ENCODE results near the gene GRK5.
"Not testable (repeated sequence)": the region's sequence is repeated elsewhere in the genome, so short reads cannot be mapped to it uniquely, and the experiment has no call there.

The GRK5 gene

DNA sequence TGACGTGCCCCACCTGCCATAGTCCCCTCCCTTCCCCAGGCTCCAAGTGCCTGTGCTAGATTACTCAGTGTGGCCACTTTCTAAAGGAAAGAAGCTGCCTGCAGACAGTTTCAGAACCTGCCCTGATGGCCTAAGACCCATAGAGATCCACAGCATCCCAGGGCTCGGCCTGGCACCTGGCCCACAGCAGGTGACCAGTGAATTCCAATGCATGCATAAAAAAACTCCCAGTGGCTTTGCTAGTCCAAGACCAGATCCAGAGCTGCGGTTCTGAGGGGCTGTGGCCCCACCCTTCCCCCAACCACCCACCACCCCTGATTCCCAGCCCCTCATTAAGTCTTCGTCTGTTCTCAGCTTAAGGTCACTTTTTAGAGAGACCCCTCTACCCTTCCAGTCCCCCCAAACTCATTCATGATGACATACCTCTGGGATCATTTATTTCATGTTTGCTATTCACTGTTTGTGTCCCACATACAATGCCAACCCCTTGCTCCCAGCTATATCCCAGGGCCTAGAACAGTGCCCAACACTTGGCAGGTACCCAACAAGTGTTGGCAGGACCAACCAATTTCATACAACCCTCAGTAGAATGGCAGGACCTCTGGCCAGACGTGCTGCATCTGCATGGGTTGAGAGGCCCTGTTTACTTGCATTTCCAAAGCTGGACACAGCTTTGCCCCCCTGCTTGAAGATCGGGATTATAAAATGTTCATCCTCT, 217.0 kb downstream of the GRK5 start:
- H3K4me1 Mint-ChIP-seq (ENCODE audit: low read depth) = no peaks in the 10 kb centered on the region
- no peaks in the 10 kb centered on the region for H3K27me3 Mint-ChIP-seq
- intact Hi-C loops (cut with micrococcal nuclease) = no loop called here
- no peak overlapping the region for H3K27ac Mint-ChIP-seq
- H3K4me3 Mint-ChIP-seq = no peak overlapping the region
- H3K9me3 Mint-ChIP-seq = no peaks in the 10 kb centered on the region
- no peaks in the 10 kb centered on the region for H3K36me3 Mint-ChIP-seq (ENCODE audit: low read depth)

DNA sequence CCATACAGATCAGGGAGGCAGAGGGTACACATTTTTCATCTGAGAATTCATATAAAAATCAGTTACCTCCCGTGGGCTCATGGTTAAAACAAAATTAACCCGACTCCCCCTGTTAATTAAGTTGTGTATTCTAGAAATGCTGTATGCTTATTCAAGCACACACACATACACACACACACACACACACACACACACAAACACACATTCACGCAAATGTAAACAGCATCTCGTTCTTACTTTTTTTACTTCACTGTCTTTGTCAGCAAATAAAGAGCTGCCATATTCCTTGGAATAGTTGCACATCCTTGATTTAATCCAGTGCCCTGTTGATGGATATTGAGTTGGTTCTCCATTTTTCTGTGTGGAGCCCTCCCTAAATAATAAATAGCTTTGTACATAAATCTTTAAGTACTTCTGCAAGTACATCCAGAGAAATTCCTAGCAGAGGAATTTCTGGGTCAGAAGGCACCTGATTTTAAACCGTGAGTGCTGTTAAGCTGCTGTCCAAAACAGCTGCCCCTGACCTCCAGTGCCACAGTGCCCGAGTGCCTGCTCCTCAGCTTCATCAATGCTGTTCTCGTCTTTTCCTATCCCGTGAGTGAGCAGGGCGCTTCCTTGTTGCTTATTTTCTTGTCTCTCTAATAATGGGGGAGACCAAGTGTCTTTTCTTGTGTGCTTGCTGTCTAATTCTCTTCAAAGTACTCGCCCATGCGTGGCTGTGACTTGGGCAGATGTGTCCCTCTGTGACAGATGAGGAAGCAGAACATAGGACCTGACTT, 217.9 kb downstream of the GRK5 start:
- no peaks in the 10 kb centered on the region for H3K27me3 Mint-ChIP-seq
- no peaks in the 10 kb centered on the region for H3K36me3 Mint-ChIP-seq (ENCODE audit: low read depth)
- no peak overlapping the region for H3K27ac Mint-ChIP-seq
- H3K4me1 Mint-ChIP-seq (ENCODE audit: low read depth) = no peaks in the 10 kb centered on the region
- H3K4me3 Mint-ChIP-seq = no peak overlapping the region
- intact Hi-C loops (cut with micrococcal nuclease) = no loop called here
- no peaks in the 10 kb centered on the region for H3K9me3 Mint-ChIP-seq

DNA sequence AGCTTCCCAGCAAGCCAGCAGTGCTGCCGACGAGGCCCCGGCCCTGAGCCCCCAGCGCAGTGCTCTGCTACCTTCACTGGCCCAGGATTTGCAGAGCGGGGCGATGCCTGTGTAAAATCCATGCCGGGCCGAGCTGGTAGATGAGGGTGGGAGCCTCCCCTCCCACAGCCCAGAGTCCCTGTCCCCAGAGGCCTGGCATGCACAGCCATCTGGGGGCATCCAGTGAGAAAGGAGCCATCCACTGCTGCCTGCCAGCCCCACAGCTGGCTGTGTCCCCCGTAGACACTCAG, 218.5 kb downstream of the GRK5 start:
- intact Hi-C loops (cut with micrococcal nuclease) = no loop called here
- Mint-ChIP-seq H3K4me3 (no peak overlapping the region), H3K27me3 (no peaks in the 10 kb centered on the region), H3K36me3 (ENCODE audit: low read depth) (no peaks in the 10 kb centered on the region), H3K9me3 (no peaks in the 10 kb centered on the region), H3K4me1 (ENCODE audit: low read depth) (no peaks in the 10 kb centered on the region), H3K27ac (no peak overlapping the region)

DNA sequence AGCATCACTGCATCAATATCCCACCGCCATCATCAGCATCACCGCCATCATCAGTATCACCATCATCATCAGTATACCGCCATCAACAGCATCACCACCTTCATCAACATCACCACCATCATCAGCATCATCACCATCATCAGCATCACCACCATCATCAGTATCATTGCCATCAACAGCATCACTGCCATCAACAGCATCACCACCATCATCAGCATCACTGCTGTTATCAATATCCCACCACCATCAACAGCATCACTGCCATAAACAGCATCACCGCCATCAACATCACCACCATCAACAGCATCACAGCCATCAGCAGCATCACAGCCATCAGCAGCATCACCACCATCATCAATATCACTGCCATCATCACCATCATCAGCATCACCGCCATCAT, 219.3 kb downstream of the GRK5 start:
- intact Hi-C loops (cut with micrococcal nuclease) = no loop called here
- Mint-ChIP-seq H3K4me3 (no peak overlapping the region), H3K9me3 (no peaks in the 10 kb centered on the region)

DNA sequence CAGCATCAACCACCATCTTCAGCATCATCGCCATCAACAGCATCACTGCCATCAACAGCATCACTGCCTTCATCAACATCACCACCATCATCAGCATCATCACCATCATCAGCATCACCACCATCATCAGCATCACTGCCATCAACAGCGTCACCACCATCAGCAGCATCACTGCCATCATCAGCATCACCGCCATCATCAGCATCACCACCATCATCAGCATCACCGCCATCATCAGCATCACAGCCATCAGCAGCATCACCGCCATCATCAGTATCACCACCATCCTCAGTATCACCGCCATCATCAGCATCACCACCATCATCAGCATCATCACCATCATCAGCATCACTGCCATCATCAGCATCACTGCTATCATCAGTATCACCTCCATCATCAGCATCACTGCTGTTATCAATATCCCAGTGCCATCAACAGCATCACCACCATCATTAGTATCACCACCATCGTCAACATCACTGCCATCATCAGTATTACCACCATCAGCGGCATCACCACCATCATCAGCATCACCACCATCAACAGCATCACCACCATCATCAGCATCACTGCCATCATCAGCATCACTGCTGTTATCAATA, 220.0 kb downstream of the GRK5 start:
- H3K36me3 Mint-ChIP-seq (ENCODE audit: low read depth) = no peaks in the 10 kb centered on the region
- intact Hi-C loops (cut with micrococcal nuclease) = no loop called here
- H3K9me3 Mint-ChIP-seq = no peaks in the 10 kb centered on the region
- H3K27me3 Mint-ChIP-seq = no peaks in the 10 kb centered on the region
- H3K4me3 Mint-ChIP-seq = no peak overlapping the region
- no peaks in the 10 kb centered on the region for H3K4me1 Mint-ChIP-seq (ENCODE audit: low read depth)
- no peak overlapping the region for H3K27ac Mint-ChIP-seq

More for the DNA sequence above, 219.3 kb downstream of the GRK5 start:
- H3K27ac Mint-ChIP-seq = no peak overlapping the region
- H3K36me3 Mint-ChIP-seq (ENCODE audit: low read depth) = no peaks in the 10 kb centered on the region
- H3K4me1 Mint-ChIP-seq (ENCODE audit: low read depth) = no peaks in the 10 kb centered on the region
- no peaks in the 10 kb centered on the region for H3K27me3 Mint-ChIP-seq

DNA sequence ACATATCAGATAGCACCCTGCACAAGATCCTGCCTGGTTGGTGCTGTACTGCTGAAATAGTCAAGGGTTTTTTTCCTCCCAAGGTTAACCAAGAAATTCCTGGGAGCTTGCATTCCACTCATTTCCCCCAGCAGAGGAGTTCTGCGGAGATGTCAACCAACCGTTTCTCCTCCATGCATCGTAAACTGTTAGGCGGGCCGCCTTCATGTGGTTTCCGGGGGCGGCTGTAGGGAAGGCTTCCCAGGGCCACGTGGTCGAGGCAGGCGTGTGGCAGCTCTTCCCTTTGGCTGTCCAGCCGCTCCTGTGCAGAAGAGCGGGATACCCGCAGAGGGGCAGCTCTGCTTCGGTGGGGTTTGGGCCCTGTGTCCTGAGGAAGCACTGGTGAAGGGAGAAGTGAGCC, 221.4 kb downstream of the GRK5 start:
- Mint-ChIP-seq H3K27me3 (no peaks in the 10 kb centered on the region), H3K4me3 (no peak overlapping the region), H3K4me1 (ENCODE audit: low read depth) (no peaks in the 10 kb centered on the region), H3K27ac (no peak overlapping the region), H3K9me3 (peaks cover 7% of the 10 kb centered on the region), H3K36me3 (ENCODE audit: low read depth) (no peaks in the 10 kb centered on the region)
- intact Hi-C loops (cut with micrococcal nuclease) = no loop called here

DNA sequence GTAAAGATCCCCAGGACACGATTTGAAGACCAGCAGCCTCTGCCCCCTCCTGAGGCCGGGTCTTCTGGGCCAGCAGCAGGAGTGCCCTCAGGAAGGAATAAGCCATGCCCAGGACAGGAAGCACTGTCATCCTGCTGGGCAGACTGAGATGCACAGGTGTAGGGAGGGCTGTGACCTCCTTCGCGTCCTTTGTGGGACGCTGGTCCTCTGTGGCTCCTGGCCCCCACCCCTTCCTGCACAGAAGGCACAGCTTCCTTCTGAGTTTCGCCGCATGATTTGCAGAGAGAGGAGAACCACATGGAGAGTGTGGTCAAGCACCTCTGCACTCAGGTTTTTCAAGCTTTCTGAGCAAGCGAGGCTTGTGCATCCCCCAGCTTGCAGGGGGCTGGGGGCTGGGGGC, 222.4 kb downstream of the GRK5 start:
- Mint-ChIP-seq H3K27me3 (no peaks in the 10 kb centered on the region), H3K27ac (no peak overlapping the region), H3K9me3 (peaks cover 17% of the 10 kb centered on the region), H3K4me3 (no peak overlapping the region), H3K4me1 (ENCODE audit: low read depth) (no peaks in the 10 kb centered on the region), H3K36me3 (ENCODE audit: low read depth) (no peaks in the 10 kb centered on the region)
- intact Hi-C loops (cut with micrococcal nuclease) = no loop called here

DNA sequence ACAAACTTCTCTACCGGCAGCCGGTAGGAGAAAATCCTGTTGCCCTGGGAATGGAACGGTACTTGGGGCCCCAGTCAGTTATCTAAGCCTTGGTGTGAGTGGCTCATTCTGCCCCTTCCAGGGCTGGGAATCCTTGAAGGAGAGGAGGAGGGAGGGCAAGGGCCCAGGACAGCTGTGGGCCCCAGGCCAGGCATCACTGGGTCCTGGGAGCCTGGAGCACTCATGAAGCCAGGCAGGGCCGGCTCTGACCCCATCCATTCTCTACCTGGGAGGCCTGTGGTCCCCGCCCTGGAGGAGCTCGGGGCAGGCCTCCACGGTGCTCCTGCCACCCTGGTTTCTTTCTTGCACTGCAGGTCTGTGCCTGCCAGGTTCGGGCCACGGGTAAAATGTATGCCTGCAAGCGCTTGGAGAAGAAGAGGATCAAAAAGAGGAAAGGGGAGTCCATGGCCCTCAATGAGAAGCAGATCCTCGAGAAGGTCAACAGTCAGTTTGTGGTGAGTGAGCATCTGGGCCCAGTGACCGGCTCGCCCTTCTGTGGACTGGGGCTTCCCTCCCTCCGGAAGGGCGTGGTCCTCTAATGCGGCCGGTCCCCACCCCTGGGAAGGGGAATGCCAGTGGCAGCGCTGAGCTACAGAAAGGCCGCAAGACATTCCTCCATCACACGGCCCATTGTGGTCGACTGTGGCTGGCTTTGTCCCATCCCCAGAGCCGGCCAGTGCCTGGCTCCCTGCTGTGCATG, 223.8 kb downstream of the GRK5 start:
- H3K27ac Mint-ChIP-seq = no peak overlapping the region
- H3K9me3 Mint-ChIP-seq = peaks cover 28% of the 10 kb centered on the region
- peaks cover 9% of the 10 kb centered on the region for H3K36me3 Mint-ChIP-seq (ENCODE audit: low read depth)
- intact Hi-C loops (cut with micrococcal nuclease) = no loop called here
- H3K4me3 Mint-ChIP-seq = no peak overlapping the region
- H3K27me3 Mint-ChIP-seq = no peaks in the 10 kb centered on the region
- H3K4me1 Mint-ChIP-seq (ENCODE audit: low read depth) = no peaks in the 10 kb centered on the region

DNA sequence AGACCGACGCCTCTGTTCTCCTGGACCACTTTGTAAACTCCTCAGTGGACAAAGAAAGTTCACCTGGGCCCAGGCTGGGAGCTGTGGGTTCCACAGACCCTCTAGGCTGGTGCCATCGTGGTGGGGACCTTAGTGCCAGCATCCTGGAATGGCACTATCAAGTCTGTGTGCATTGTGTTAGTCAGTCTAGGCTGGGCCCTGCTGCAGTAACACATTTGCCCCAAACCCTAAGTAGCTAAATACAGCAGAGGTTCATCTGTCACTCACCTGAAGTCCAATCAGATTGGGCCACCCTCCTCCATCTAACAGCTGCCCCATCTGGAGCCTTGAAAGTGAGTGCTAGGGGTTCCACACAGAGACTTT, 224.4 kb downstream of the GRK5 start:
- Mint-ChIP-seq H3K36me3 (ENCODE audit: low read depth) (peaks cover 9% of the 10 kb centered on the region), H3K4me3 (no peak overlapping the region), H3K4me1 (ENCODE audit: low read depth) (no peaks in the 10 kb centered on the region), H3K27me3 (no peaks in the 10 kb centered on the region), H3K27ac (no peak overlapping the region), H3K9me3 (peaks cover 28% of the 10 kb centered on the region)
- intact Hi-C loops (cut with micrococcal nuclease) = no loop called here

DNA sequence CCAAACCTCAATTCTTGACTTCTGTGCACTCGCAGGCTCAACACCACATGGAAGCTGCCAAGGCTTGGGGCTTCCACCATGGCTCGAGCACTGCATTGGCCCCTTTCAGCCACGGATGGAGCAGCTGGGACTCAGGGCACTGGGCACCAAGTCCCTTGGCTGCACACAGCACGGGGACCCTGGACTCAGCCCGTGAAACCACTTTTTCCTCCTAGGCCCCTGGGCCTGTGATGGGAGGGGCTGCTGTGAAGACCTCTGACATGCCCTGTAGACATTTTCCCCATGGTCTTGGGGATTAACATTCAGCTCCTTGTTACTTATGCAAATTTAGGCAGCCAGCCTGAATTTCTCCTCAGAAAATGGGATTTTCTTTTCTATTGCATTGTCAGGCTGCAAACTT, 227.6 kb downstream of the GRK5 start:
- H3K4me1 Mint-ChIP-seq (ENCODE audit: low read depth); H3K27me3 Mint-ChIP-seq; intact Hi-C loops (cut with micrococcal nuclease); H3K4me3 Mint-ChIP-seq; H3K36me3 Mint-ChIP-seq (ENCODE audit: low read depth); H3K27ac Mint-ChIP-seq: not testable (repeated sequence)
- peaks cover 28% of the 10 kb centered on the region for H3K9me3 Mint-ChIP-seq

DNA sequence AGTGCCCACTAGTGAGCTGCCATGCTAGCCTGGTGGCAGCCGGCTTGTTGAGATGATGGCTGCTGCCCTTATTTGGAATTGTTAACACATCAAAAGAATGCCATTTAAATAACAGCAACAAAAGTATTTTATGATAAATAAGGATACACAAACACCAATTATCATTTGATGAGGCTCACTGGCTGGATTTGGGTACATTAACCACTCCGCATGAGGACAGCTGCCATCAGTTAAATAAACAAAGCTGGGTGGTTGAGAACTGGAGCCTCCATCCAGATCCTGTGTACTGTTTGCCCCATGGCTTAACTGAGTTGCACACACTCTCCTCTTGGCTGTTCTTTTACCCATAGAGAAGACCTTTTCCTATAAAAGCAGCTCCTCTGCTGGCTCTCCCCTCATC, 231.3 kb downstream of the GRK5 start:
- H3K27me3 Mint-ChIP-seq = no peaks in the 10 kb centered on the region
- H3K9me3 Mint-ChIP-seq = peaks cover 22% of the 10 kb centered on the region
- H3K36me3 Mint-ChIP-seq (ENCODE audit: low read depth) = peaks cover 9% of the 10 kb centered on the region
- H3K4me1 Mint-ChIP-seq (ENCODE audit: low read depth) = no peaks in the 10 kb centered on the region
- no peak overlapping the region for H3K4me3 Mint-ChIP-seq
- intact Hi-C loops (cut with micrococcal nuclease) = no loop called here
- H3K27ac Mint-ChIP-seq = no peak overlapping the region

DNA sequence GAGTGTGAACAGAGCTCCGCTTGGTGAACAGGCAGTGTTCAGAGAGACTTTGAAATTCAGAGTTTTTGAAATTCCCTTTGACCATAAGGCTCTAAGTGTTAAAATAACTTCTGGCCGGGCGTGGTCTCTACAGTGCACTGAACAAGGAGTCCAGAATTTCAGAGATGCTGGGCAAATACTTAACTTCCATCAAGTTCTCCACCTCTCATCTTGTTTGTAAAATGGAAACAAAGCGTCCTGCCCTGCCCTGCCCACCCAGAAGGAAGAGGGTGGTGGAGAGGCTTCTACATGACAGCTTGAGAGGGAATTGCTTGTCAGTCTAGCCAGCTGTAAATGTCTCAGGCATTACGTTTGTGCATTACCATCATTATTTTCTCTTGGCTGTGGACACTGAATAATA, 232.6 kb downstream of the GRK5 start:
- Mint-ChIP-seq H3K36me3 (ENCODE audit: low read depth) (peaks cover 9% of the 10 kb centered on the region), H3K27ac (no peak overlapping the region), H3K27me3 (no peaks in the 10 kb centered on the region), H3K9me3 (peaks cover 10% of the 10 kb centered on the region), H3K4me1 (ENCODE audit: low read depth) (no peaks in the 10 kb centered on the region), H3K4me3 (no peak overlapping the region)
- intact Hi-C loops (cut with micrococcal nuclease) = no loop called here

DNA sequence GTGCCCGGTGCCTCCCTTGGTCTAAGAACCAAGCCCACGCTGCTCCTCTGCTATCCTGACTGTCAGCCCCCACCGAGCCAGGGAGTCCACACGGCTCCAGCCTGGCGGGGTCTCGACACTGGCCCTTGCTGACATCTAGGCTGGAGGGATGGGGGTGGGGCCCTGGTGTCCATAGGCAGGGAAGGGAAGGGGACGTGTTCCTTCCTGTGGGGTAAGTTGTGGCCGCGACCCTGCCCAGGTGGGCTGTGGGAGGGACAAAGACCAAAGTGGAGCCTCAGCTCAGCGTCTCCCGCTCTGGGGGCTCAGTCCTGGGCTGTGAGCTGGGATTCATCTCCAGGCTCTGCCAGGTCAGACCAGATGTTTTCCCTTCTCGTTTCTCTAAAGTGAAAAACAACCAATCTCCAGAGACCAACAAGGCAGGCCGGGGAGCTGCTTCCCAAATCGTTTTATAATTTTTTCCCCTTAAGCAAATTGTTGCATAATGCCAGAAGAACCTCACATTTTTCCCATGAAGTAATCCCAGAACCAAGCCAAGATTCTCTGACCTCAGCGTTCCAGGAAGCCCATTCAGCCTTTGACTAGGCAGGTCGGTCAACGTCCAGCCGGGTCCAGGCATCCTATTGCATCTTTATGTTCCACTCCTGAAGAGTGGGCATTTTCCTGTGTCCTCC, 233.9 kb downstream of the GRK5 start:
- intact Hi-C loops (cut with micrococcal nuclease) = no loop called here
- Mint-ChIP-seq H3K4me3 (no peak overlapping the region), H3K27ac (no peak overlapping the region), H3K27me3 (no peaks in the 10 kb centered on the region), H3K4me1 (ENCODE audit: low read depth) (peaks cover 9% of the 10 kb centered on the region), H3K36me3 (ENCODE audit: low read depth) (no peaks in the 10 kb centered on the region), H3K9me3 (no peaks in the 10 kb centered on the region)
